GM21447 (cell line): ENCODE data around the gene SCML1.

Experiments used
- ATAC-seq: cut with Tn5 transposase; IDR thresholded peaks from one replicate; pipeline ENCODE4 v1.9.1; 2021; ENCODE audit not compliant: unreplicated experiment

SCML1 gene

GRCh38 chrX:17788956-17789562 is 51.8 kb downstream of the SCML1 start:
- ATAC-seq = no peak

DNA sequence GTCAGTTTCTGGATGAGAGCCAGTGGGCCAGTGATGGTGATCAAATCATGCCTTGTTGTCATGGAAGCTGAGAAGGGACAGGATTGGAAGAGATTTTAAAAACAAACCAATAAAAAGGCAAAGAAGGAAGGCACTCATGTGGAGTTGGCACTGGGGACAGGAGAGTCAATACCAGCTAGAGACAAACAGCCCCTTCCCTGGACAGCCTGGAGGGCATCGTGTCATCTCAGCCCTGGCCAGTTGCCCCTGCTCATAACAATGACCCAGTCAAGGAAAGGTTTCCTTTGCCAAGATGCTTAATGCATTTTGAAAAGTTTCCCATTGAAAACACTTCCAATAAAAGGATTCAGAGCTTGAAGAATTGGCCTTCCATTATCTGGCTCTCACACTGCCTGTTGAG is 55.5 kb downstream of the SCML1 start:
- no peak for ATAC-seq

DNA sequence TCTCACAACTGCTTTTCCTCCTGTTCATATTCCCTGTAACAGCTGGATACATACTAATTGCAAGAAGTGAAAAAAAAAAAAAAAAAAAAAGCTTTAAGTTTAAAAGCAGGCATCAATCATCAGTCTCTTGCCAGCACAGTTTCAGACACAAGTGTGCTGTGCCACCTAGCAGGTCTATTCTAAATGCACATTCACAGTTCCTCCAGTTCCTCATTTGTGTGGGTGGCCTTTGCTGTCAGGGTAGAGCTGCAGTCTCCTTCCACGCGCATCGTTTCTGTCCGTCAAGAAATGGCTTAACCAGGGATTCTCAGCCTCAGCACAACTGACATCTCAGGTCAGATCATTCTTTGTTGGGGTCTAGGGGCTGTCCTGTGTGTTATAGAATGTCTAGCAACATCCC is 61.6 kb downstream of the SCML1 start:
- no peak for ATAC-seq

GRCh38 chrX:17801431-17801830 is 64.1 kb downstream of the SCML1 start:
- ATAC-seq = no peak

DNA sequence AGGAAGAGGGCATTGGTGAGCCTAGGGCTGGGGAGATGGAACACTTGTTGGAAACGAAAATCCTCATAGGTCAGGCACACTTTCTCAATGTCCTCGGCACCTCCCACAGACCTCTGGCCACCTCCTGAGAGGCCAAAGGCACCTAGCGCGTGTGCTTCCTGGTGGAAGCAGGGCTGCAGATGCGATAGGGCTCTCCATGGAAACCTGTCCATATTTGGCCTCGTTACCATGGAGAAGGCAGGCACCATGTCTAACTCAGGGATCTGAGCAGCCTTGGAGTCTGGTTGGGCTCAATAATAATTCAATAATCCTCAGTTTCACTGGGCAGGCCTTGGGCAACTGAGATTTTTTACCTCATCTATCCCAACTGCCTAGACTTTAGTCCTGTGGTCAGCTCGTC is 65.5 kb downstream of the SCML1 start:
- no peak for ATAC-seq

- no peak for ATAC-seq
Observed at GRCh38 chrX:17803449-17803848, 66.2 kb downstream of the SCML1 start.
